ENCODE data around the gene CD34. TPM values are rescaled to one million over a fixed set of nuclear protein-coding genes. Genes with fewer than 3 reads are reported as not detected.

The CD34 gene
- polyA plus RNA-seq, 4 donors, result 1.1 to 23.7 (median 9.7) TPM

DNA sequence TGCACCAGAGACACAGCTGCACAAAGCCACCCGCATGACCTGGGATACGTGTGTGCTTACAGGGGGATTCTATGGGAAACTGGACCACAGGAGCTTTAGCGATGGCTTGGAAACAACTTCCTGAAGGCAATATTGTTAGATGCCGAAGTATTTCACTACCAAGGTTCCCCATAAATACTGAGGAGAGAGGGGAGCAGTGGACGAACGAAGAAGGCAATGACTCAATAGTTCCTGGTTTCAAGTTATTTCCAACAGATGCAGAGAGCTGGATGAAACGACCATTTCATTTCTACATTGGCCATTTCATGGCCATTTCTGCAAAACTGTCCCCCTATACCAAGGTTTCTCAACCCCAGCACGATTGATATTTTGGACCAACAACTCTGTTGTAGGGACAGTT is 61.3 kb downstream of the CD34 start:
- FAIRE-seq (no peak), DNase-seq (no peak)
- Histone ChIP-seq H3K27me3 (ENCODE audit: control insufficient read depth in 3 of 3, insufficient read depth in 3 of 3, low read length in 3 of 3) (no peaks in the 10 kb centered on the region), H3K27ac (ENCODE audit: low read depth in 1 of 3, low read length in 2 of 3) (peak overlapping the region in 2 of 3 donors; percentile 36 to 69), H3K9me3 (ENCODE audit: control insufficient read depth in 2 of 2, insufficient read depth in 1 of 2, low read depth in 1 of 2, low read length in 1 of 2) (no peaks in the 10 kb centered on the region), H3K4me3 (ENCODE audit: low read depth in 1 of 3, low read length in 3 of 3) (no peak overlapping the region), H3K4me1 (ENCODE audit: control insufficient read depth in 3 of 3, insufficient read depth in 2 of 3, low read depth in 1 of 3, low read length in 2 of 3) (peaks cover 13 to 28% (median 24%) of the 10 kb centered on the region in 3 donors), H3K36me3 (ENCODE audit: control insufficient read depth in 3 of 3, insufficient read depth in 2 of 3, low read depth in 1 of 3, low read length in 3 of 3) (peaks cover 0 to 15% (median under 1%) of the 10 kb centered on the region in 3 donors)
- WGBS, 3 donors, result 86 to 89% (median 89%) methylated on average over 8 of the region's 8 CpGs

DNA sequence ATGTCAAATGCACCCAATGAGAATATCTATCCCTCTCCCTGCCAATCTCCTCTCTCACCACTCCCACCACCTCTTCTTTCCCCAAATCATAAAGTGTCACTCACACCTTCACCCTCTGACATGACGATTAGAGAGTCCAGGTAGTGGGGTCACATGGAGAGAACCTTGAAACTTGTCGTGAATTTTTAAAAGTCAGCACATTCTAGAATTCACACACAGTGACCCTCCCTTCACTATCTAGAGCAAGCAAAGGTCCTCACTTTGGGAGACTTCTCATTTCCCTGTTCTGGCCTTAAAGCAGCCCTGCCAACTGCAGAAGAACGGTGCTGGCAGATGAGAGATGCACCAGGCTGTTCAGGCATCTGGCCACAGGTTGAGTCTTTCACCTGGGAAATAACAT is 61.9 kb downstream of the CD34 start:
- no peak for FAIRE-seq
- WGBS, 3 donors, result 61 to 68% (median 66%) methylated on average over 3 of the region's 3 CpGs

GRCh38 chr1:207848234-207848633 is 62.7 kb downstream of the CD34 start:
- no peaks in the 10 kb centered on the region for H3K9me3 ChIP-seq (ENCODE audit: control insufficient read depth in 2 of 2, insufficient read depth in 1 of 2, low read depth in 1 of 2, low read length in 1 of 2)
- DNase-seq (peak; percentile 83 to 94), FAIRE-seq (no peak)
- 23 to 31% (median 24%) methylated on average over 5 of the region's 5 CpGs for WGBS, 3 donors
- H3K36me3 ChIP-seq (ENCODE audit: control insufficient read depth in 3 of 3, insufficient read depth in 2 of 3, low read depth in 1 of 3, low read length in 3 of 3), result peaks cover 0 to 15% (median 2%) of the 10 kb centered on the region in 3 donors
- H3K4me1 ChIP-seq (ENCODE audit: control insufficient read depth in 3 of 3, insufficient read depth in 2 of 3, low read depth in 1 of 3, low read length in 2 of 3), result peaks cover 8 to 20% (median 18%) of the 10 kb centered on the region in 3 donors
- peak overlapping the region; percentile 53 to 92 (median 54) for H3K27ac ChIP-seq (ENCODE audit: low read depth in 1 of 3, low read length in 2 of 3)
- H3K4me3 ChIP-seq (ENCODE audit: low read depth in 1 of 3, low read length in 3 of 3), result no peak overlapping the region
- H3K27me3 ChIP-seq (ENCODE audit: control insufficient read depth in 3 of 3, insufficient read depth in 3 of 3, low read length in 3 of 3), result no peaks in the 10 kb centered on the region

More for the DNA sequence above, 61.9 kb downstream of the CD34 start:
- Histone ChIP-seq H3K4me1 (ENCODE audit: control insufficient read depth in 3 of 3, insufficient read depth in 2 of 3, low read depth in 1 of 3, low read length in 2 of 3) (peaks cover 12 to 27% (median 24%) of the 10 kb centered on the region in 3 donors), H3K9me3 (ENCODE audit: control insufficient read depth in 2 of 2, insufficient read depth in 1 of 2, low read depth in 1 of 2, low read length in 1 of 2) (no peaks in the 10 kb centered on the region), H3K36me3 (ENCODE audit: control insufficient read depth in 3 of 3, insufficient read depth in 2 of 3, low read depth in 1 of 3, low read length in 3 of 3) (peaks cover 0 to 15% (median 2%) of the 10 kb centered on the region in 3 donors), H3K27ac (ENCODE audit: low read depth in 1 of 3, low read length in 2 of 3) (peak overlapping the region in 2 of 3 donors; percentile 36 to 69), H3K27me3 (ENCODE audit: control insufficient read depth in 3 of 3, insufficient read depth in 3 of 3, low read length in 3 of 3) (no peaks in the 10 kb centered on the region), H3K4me3 (ENCODE audit: low read depth in 1 of 3, low read length in 3 of 3) (no peak overlapping the region)
- DNase-seq, result peak in 1 of 2 donors; percentile 40

- H3K4me1 ChIP-seq (ENCODE audit: control insufficient read depth in 3 of 3, insufficient read depth in 2 of 3, low read depth in 1 of 3, low read length in 2 of 3), result peaks cover 3 to 15% (median 11%) of the 10 kb centered on the region in 3 donors
- DNase-seq, result no peak
- 85 to 95% (median 92%) methylated on average over 5 of the region's 5 CpGs for WGBS, 3 donors
- H3K4me3 ChIP-seq (ENCODE audit: low read depth in 1 of 3, low read length in 3 of 3), result no peak overlapping the region
- H3K9me3 ChIP-seq (ENCODE audit: control insufficient read depth in 2 of 2, insufficient read depth in 1 of 2, low read depth in 1 of 2, low read length in 1 of 2), result no peaks in the 10 kb centered on the region
- peaks cover 0 to 11% (median 2%) of the 10 kb centered on the region in 3 donors for H3K36me3 ChIP-seq (ENCODE audit: control insufficient read depth in 3 of 3, insufficient read depth in 2 of 3, low read depth in 1 of 3, low read length in 3 of 3)
- H3K27me3 ChIP-seq (ENCODE audit: control insufficient read depth in 3 of 3, insufficient read depth in 3 of 3, low read length in 3 of 3), result no peaks in the 10 kb centered on the region
- FAIRE-seq, result no peak
- H3K27ac ChIP-seq (ENCODE audit: low read depth in 1 of 3, low read length in 2 of 3), result no peak overlapping the region
Measured at GRCh38 chr1:207847116-207847515, 63.8 kb downstream of the CD34 start.

DNA sequence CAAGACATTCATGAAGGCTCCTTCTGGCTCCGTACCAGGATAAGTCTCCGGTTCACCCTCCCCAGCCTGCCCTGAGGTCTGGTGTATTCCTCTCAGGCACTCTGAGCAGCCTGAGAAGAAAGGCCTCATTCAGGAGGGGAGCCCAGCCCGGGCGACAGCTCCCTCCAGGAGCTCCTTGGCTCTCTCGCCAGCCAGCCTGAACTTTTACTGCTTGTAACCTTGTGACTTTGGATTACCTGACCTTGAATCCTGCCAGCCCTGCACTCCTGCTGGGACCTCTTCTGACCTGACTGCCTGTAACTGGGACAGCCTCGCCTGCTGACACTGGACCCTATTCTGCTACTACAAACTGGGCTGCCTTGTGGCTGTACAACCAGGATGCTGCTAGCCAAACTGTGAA is 65.8 kb downstream of the CD34 start:
- FAIRE-seq (no peak), DNase-seq (no peak)
- 54 to 83% (median 76%) methylated on average over 6 of the region's 6 CpGs for WGBS, 3 donors
- Histone ChIP-seq H3K4me3 (ENCODE audit: low read depth in 1 of 3, low read length in 3 of 3) (no peak overlapping the region), H3K4me1 (ENCODE audit: control insufficient read depth in 3 of 3, insufficient read depth in 2 of 3, low read depth in 1 of 3, low read length in 2 of 3) (peaks cover 3 to 15% (median 11%) of the 10 kb centered on the region in 3 donors), H3K27me3 (ENCODE audit: control insufficient read depth in 3 of 3, insufficient read depth in 3 of 3, low read length in 3 of 3) (no peaks in the 10 kb centered on the region), H3K27ac (ENCODE audit: low read depth in 1 of 3, low read length in 2 of 3) (no peak overlapping the region), H3K36me3 (ENCODE audit: control insufficient read depth in 3 of 3, insufficient read depth in 2 of 3, low read depth in 1 of 3, low read length in 3 of 3) (peaks cover 0 to 7% (median 2%) of the 10 kb centered on the region in 3 donors), H3K9me3 (ENCODE audit: control insufficient read depth in 2 of 2, insufficient read depth in 1 of 2, low read depth in 1 of 2, low read length in 1 of 2) (no peaks in the 10 kb centered on the region)

DNA sequence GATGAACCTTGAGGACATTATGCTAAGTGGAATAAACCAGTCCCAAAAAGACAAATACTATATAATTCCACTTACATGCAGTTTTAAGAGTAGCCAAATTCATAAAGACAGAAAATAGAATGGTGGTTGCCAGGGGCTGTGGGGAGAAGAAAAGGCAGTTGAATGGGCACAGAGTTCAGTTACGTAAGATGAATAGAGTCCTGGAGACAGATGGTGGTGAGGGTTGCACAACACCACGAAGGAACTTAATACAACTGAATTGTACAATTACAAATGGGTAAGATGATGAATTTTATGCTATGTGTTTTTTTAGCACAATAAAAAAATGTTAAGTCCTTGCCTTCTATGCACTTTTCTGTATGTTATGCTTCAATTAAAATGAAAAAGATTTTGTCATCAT is 66.6 kb downstream of the CD34 start:
- H3K4me3 ChIP-seq (ENCODE audit: low read depth in 1 of 3, low read length in 3 of 3), result no peak overlapping the region
- H3K27ac ChIP-seq (ENCODE audit: low read depth in 1 of 3, low read length in 2 of 3), result no peak overlapping the region
- H3K36me3 ChIP-seq (ENCODE audit: control insufficient read depth in 3 of 3, insufficient read depth in 2 of 3, low read depth in 1 of 3, low read length in 3 of 3), result peaks cover 0 to 7% (median 2%) of the 10 kb centered on the region in 3 donors
- H3K4me1 ChIP-seq (ENCODE audit: control insufficient read depth in 3 of 3, insufficient read depth in 2 of 3, low read depth in 1 of 3, low read length in 2 of 3), result peaks cover 3 to 15% (median 6%) of the 10 kb centered on the region in 3 donors
- no peaks in the 10 kb centered on the region for H3K9me3 ChIP-seq (ENCODE audit: control insufficient read depth in 2 of 2, insufficient read depth in 1 of 2, low read depth in 1 of 2, low read length in 1 of 2)
- no peak for FAIRE-seq
- 78 to 82% (median 81%) methylated on average over 2 of the region's 2 CpGs for WGBS, 3 donors
- no peak for DNase-seq
- H3K27me3 ChIP-seq (ENCODE audit: control insufficient read depth in 3 of 3, insufficient read depth in 3 of 3, low read length in 3 of 3), result no peaks in the 10 kb centered on the region

DNA sequence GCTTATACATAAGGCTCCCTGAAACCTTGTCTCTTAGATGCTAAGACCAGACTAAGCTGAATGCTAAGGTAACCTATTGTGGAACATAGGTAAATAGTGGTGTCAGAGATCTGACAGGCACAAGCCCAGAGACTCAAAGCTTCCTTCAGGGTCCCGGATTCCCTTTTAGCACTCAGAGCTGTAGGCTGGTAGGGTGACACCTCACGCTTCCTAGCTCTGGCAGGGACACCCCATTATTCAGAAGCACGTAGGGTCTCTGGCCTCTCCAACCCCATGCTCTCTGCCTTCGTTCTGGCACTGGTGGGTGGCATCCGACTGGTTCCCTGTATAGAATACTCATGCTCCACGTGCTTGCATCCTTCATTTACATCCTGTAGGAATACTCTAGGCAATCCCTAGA is 68.4 kb downstream of the CD34 start:
- H3K4me3 ChIP-seq (ENCODE audit: low read depth in 1 of 3, low read length in 3 of 3), result no peak overlapping the region
- no peaks in the 10 kb centered on the region for H3K27me3 ChIP-seq (ENCODE audit: control insufficient read depth in 3 of 3, insufficient read depth in 3 of 3, low read length in 3 of 3)
- DNase-seq (no peak), FAIRE-seq (no peak)
- no peak overlapping the region for H3K27ac ChIP-seq (ENCODE audit: low read depth in 1 of 3, low read length in 2 of 3)
- no peaks in the 10 kb centered on the region for H3K9me3 ChIP-seq (ENCODE audit: control insufficient read depth in 2 of 2, insufficient read depth in 1 of 2, low read depth in 1 of 2, low read length in 1 of 2)
- peaks cover 0 to 4% (median 4%) of the 10 kb centered on the region in 3 donors for H3K4me1 ChIP-seq (ENCODE audit: control insufficient read depth in 3 of 3, insufficient read depth in 2 of 3, low read depth in 1 of 3, low read length in 2 of 3)
- WGBS, 3 donors, result 90 to 92% (median 91%) methylated on average over 6 of the region's 6 CpGs
- peaks cover 0 to 7% (median 2%) of the 10 kb centered on the region in 3 donors for H3K36me3 ChIP-seq (ENCODE audit: control insufficient read depth in 3 of 3, insufficient read depth in 2 of 3, low read depth in 1 of 3, low read length in 3 of 3)

GRCh38 chr1:207841901-207842300 is 69.0 kb downstream of the CD34 start:
- FAIRE-seq (no peak), DNase-seq (no peak)
- H3K4me3 ChIP-seq (ENCODE audit: low read depth in 1 of 3, low read length in 3 of 3), result no peak overlapping the region
- H3K27ac ChIP-seq (ENCODE audit: low read depth in 1 of 3, low read length in 2 of 3), result no peak overlapping the region
- H3K4me1 ChIP-seq (ENCODE audit: control insufficient read depth in 3 of 3, insufficient read depth in 2 of 3, low read depth in 1 of 3, low read length in 2 of 3), result peaks cover 0 to 5% (median 4%) of the 10 kb centered on the region in 3 donors
- peaks cover 0 to 9% (median 2%) of the 10 kb centered on the region in 3 donors for H3K36me3 ChIP-seq (ENCODE audit: control insufficient read depth in 3 of 3, insufficient read depth in 2 of 3, low read depth in 1 of 3, low read length in 3 of 3)
- WGBS, 3 donors, result 64 to 78% (median 67%) methylated on average over 4 of the region's 4 CpGs
- no peaks in the 10 kb centered on the region for H3K9me3 ChIP-seq (ENCODE audit: control insufficient read depth in 2 of 2, insufficient read depth in 1 of 2, low read depth in 1 of 2, low read length in 1 of 2)
- no peaks in the 10 kb centered on the region for H3K27me3 ChIP-seq (ENCODE audit: control insufficient read depth in 3 of 3, insufficient read depth in 3 of 3, low read length in 3 of 3)

DNA sequence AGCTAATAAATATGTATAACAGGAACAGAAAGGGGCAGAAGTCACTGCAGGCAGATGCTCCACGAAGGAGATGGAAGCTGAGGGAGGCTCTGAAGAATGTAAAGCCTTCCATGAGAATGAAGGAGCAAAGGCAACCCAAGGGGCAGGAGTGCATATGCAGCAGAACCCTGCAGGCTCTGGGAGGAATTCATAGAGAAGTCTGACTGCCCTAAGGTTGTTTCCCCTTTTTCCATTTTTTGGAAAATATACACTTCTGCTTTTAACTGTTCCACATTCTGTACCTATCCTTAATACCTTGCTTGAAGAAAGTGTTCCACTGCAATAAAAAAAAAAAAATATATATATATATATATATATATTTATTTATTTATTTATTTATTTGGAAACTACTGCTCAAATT is 69.6 kb downstream of the CD34 start:
- Histone ChIP-seq H3K36me3 (ENCODE audit: control insufficient read depth in 3 of 3, insufficient read depth in 2 of 3, low read depth in 1 of 3, low read length in 3 of 3) (peaks cover 0 to 10% (median 2%) of the 10 kb centered on the region in 3 donors), H3K4me3 (ENCODE audit: low read depth in 1 of 3, low read length in 3 of 3) (no peak overlapping the region), H3K4me1 (ENCODE audit: control insufficient read depth in 3 of 3, insufficient read depth in 2 of 3, low read depth in 1 of 3, low read length in 2 of 3) (peaks cover 0 to 11% (median 4%) of the 10 kb centered on the region in 3 donors), H3K27ac (ENCODE audit: low read depth in 1 of 3, low read length in 2 of 3) (no peak overlapping the region), H3K9me3 (ENCODE audit: control insufficient read depth in 2 of 2, insufficient read depth in 1 of 2, low read depth in 1 of 2, low read length in 1 of 2) (no peaks in the 10 kb centered on the region), H3K27me3 (ENCODE audit: control insufficient read depth in 3 of 3, insufficient read depth in 3 of 3, low read length in 3 of 3) (no peaks in the 10 kb centered on the region)
- 70 to 90% (median 75%) methylated on average over 1 of the region's 1 CpG for WGBS, 3 donors
- DNase-seq (no peak), FAIRE-seq (no peak)
